Right cardiac atrium (tissue), 5 donors: ENCODE results near the gene IMP4. TPM values are rescaled to one million over a fixed set of nuclear protein-coding genes. Genes with fewer than 3 reads are reported as not detected.

Experiments
- ATAC-seq, 2 donors: fragments of 200-7000 bp; cut with Tn5 transposase; one replicate each; pipeline versions ENCODE4 v1.8.0 to v1.9.1; 2020; ENCODE audit warnings: moderate library complexity in 2 of 2, mild to moderate bottlenecking in 1 of 2
- DNase-seq, 3 donors: peaks; one replicate each; pipeline ENCODE4 v3.0.0-alpha.2; 2020
- H3K27ac ChIP-seq: one replicate; pipeline ENCODE4 v1.5.1; 2013; ENCODE audit warnings: mild to moderate bottlenecking, low read length, control low read depth, moderate library complexity
- H3K27me3 ChIP-seq: one replicate; pipeline ENCODE4 v1.6.1; 2013; ENCODE audit not compliant: control insufficient read depth, insufficient read depth
- H3K4me1 ChIP-seq: one replicate; pipeline ENCODE4 v1.6.1; 2013; ENCODE audit warnings: low read length; ENCODE audit not compliant: control insufficient read depth, insufficient read depth
- H3K4me3 ChIP-seq: one replicate; pipeline ENCODE4 v1.5.1; 2013; ENCODE audit warnings: low read length, control low read depth
- H3K9me3 ChIP-seq: one replicate; pipeline ENCODE4 v1.6.1; 2013; ENCODE audit warnings: low read length; ENCODE audit not compliant: control insufficient read depth
- WGBS: extraction: QIAGEN DNeasy Blood & Tissue Kit; methylation state at CpG from one replicate; pipeline ENCODE4 v1.1.7; 2013; 5-methylcytosine and 5-hydroxymethylcytosine counted together
- intact Hi-C, 4 donors: fragments of 100-400 bp; cut with DNase I; formaldehyde crosslinking; loops; one replicate each; pipeline versions ENCODE4 v1.11.0 to v1.14.0; 2022 to 2023
- polyA plus RNA-seq: library from polyadenylated mRNA; stranded (reverse); fragments of 200-250 nt; gene quantifications from one replicate; pipeline ENCODE4 v1.2.3, GENCODE V29; 2013
- total RNA-seq, 4 donors: library from RNA; stranded (reverse); fragmentation: NEBNext Ultra II Directional; extraction: Animal tissue kit (Norgen Biotek cat#: 25700); gene quantifications; one replicate each; pipeline ENCODE4 v1.2.1, GENCODE V29; 2021
- donor health status: healthy with polysubstance abuse.
- donor health status: DM: no; HTN: yes; CAD: no.
- donor health status: DM: no; HTN: no; CAD: no.
- donor health status: DM: no; HTN: yes; CAD: no; lungs with severe emphysema.
- donor health status: DM: yes; HTN: yes; CAD: no.

Gene IMP4
- total and polyA plus RNA-seq, 5 donors, result 48.0 to 59.9 (median 54.2) TPM

GRCh38 chr2:130336150-130336876 lies 6.4 kb upstream of the IMP4 start:
- 83% methylated on average over 13 of the region's 13 CpGs for WGBS
- ATAC-seq (no peak), DNase-seq (peak in 1 of 3 donors; percentile 33)
- H3K9me3 ChIP-seq, result no peaks in the 10 kb centered on the region
- H3K4me1 ChIP-seq, result no peaks in the 10 kb centered on the region
- no peak overlapping the region for H3K4me3 ChIP-seq
- intact Hi-C loops, result loop anchor here in 1 of 4 donors (10.0 kb wide), 1 partner anchor 152 kb away; the partner anchor contains the start of genes MZT2B and SMPD4
- H3K27me3 ChIP-seq, result no peaks in the 10 kb centered on the region
- H3K27ac ChIP-seq, result no peak overlapping the region

- Histone ChIP-seq H3K27ac (peak overlapping the region; percentile 74), H3K9me3 (no peaks in the 10 kb centered on the region), H3K4me3 (peak overlapping the region; percentile 28), H3K27me3 (no peaks in the 10 kb centered on the region), H3K4me1 (no peaks in the 10 kb centered on the region)
- DNase-seq (peak; percentile 74 to 88 (median 86)), ATAC-seq (peak; percentile 82 to 84)
- WGBS, result 21% methylated on average over 29 of the region's 29 CpGs
- intact Hi-C loops, result loop anchor here in 1 of 4 donors (10.0 kb wide), 1 partner anchor 152 kb away; the partner anchor contains the start of genes MZT2B and SMPD4
Observed at GRCh38 chr2:130336877-130337734, 5.6 kb upstream of the IMP4 start.

GRCh38 chr2:130337735-130338325 lies 4.9 kb upstream of the IMP4 start:
- intact Hi-C loops, result loop anchor here in 1 of 4 donors (10.0 kb wide), 1 partner anchor 153 kb away; the partner anchor contains the start of genes MZT2B and SMPD4
- 61% methylated on average over 8 of the region's 8 CpGs for WGBS
- H3K27me3 ChIP-seq, result no peaks in the 10 kb centered on the region
- DNase-seq (no peak), ATAC-seq (no peak)
- H3K4me1 ChIP-seq, result no peaks in the 10 kb centered on the region
- H3K9me3 ChIP-seq, result no peaks in the 10 kb centered on the region
- H3K27ac ChIP-seq, result no peak overlapping the region
- H3K4me3 ChIP-seq, result no peak overlapping the region

- intact Hi-C loops, result loop anchor here in 1 of 4 donors (10.0 kb wide), 1 partner anchor 154 kb away; the partner anchor contains the start of genes MZT2B and SMPD4
- Histone ChIP-seq H3K27me3 (no peaks in the 10 kb centered on the region), H3K9me3 (no peaks in the 10 kb centered on the region), H3K27ac (no peak overlapping the region), H3K4me1 (no peaks in the 10 kb centered on the region), H3K4me3 (no peak overlapping the region)
- ATAC-seq (no peak), DNase-seq (peak in 1 of 3 donors; percentile 61)
- 93% methylated on average over 12 of the region's 12 CpGs for WGBS
Observed at GRCh38 chr2:130338793-130339345, 3.8 kb upstream of the IMP4 start.

GRCh38 chr2:130339885-130340745 lies 2.6 kb upstream of the IMP4 start:
- no peak for ATAC-seq
- intact Hi-C loops, result loop anchor here in 2 of 4 donors (10.0 kb wide), 1 partner anchor 155 kb away; the partner anchor contains the start of genes MZT2B (in 2 of the 2) and SMPD4 (in 2 of the 2)
- Histone ChIP-seq H3K27ac (no peak overlapping the region), H3K4me3 (no peak overlapping the region), H3K4me1 (no peaks in the 10 kb centered on the region), H3K9me3 (no peaks in the 10 kb centered on the region), H3K27me3 (no peaks in the 10 kb centered on the region)
- peak in 1 of 3 donors; percentile 31 for DNase-seq
- WGBS, result 94% methylated on average over 10 of the region's 10 CpGs

- Histone ChIP-seq H3K9me3 (no peaks in the 10 kb centered on the region), H3K4me1 (no peaks in the 10 kb centered on the region), H3K27me3 (no peaks in the 10 kb centered on the region), H3K27ac (peak overlapping the region; percentile 96), H3K4me3 (peak overlapping the region; percentile 74)
- WGBS, result 2% methylated on average over 24 of the region's 24 CpGs
- intact Hi-C loops, result loop anchor here in 1 of 4 donors (10.0 kb wide), 1 partner anchor 157 kb away; the partner anchor contains the start of genes MZT2B and SMPD4
- ATAC-seq (no peak), DNase-seq (peak in 1 of 3 donors; percentile 60)
Observed at GRCh38 chr2:130341562-130342019, 1.1 kb upstream of the IMP4 start.

GRCh38 chr2:130342020-130342532 lies 621 bp upstream of the IMP4 start:
- intact Hi-C loops, result loop anchor here in 1 of 4 donors (10.0 kb wide), 1 partner anchor 157 kb away; the partner anchor contains the start of genes MZT2B and SMPD4
- DNase-seq, result peak; percentile 92 to 94 (median 94)
- Histone ChIP-seq H3K9me3 (no peaks in the 10 kb centered on the region), H3K27ac (peak overlapping the region; percentile 96), H3K27me3 (no peaks in the 10 kb centered on the region), H3K4me1 (no peaks in the 10 kb centered on the region), H3K4me3 (peak overlapping the region; percentile 74)
- peak; percentile 91 to 92 for ATAC-seq
- WGBS, result under 1% methylated on average over 24 of the region's 24 CpGs

- WGBS, result 96% methylated on average over 4 of the region's 4 CpGs
- H3K27me3 ChIP-seq, result no peaks in the 10 kb centered on the region
- H3K27ac ChIP-seq, result no peak overlapping the region
- H3K4me1 ChIP-seq, result no peaks in the 10 kb centered on the region
- ATAC-seq, result no peak
- H3K4me3 ChIP-seq, result no peak overlapping the region
- intact Hi-C loops, result loop anchor here in 1 of 4 donors (10.0 kb wide), 1 partner anchor 160 kb away; the partner anchor contains the start of genes MZT2B and SMPD4
- no peak for DNase-seq
- H3K9me3 ChIP-seq, result no peaks in the 10 kb centered on the region
Observed at GRCh38 chr2:130344578-130344977, 1.9 kb downstream of the IMP4 start.

GRCh38 chr2:130345091-130345490 lies 2.4 kb downstream of the IMP4 start:
- WGBS, result 96% methylated on average over 13 of the region's 13 CpGs
- intact Hi-C loops, result loop anchor here in 1 of 4 donors (10.0 kb wide), 1 partner anchor 160 kb away; the partner anchor contains the start of genes MZT2B and SMPD4
- ATAC-seq, result no peak

More at GRCh38 chr2:130345091-130345490, 2.4 kb downstream of the IMP4 start:
- H3K4me1 ChIP-seq, result no peaks in the 10 kb centered on the region
- H3K9me3 ChIP-seq, result no peaks in the 10 kb centered on the region
- H3K27me3 ChIP-seq, result no peaks in the 10 kb centered on the region
- DNase-seq, result no peak
- no peak overlapping the region for H3K27ac ChIP-seq
- no peak overlapping the region for H3K4me3 ChIP-seq
